ENCODE data around the gene ATOH8.

Gene ATOH8

GRCh38 chr2:85793584-85793983 is 39.8 kb downstream of the ATOH8 start:
- H4K20me1 ChIP-seq (ENCODE audit: control insufficient read depth, insufficient read depth, low read depth, low read length), result no peaks in the 10 kb centered on the region
- H3K4me2 ChIP-seq (ENCODE audit: low read length), result no peak overlapping the region
- no peaks in the 10 kb centered on the region for H3K4me1 ChIP-seq (ENCODE audit: control insufficient read depth, low read length)
- TF ChIP-seq CTCF (IDR thresholded peaks at IDR 0.05; ENCODE audit: low read depth, low read length, poor library complexity, severe bottlenecking) (no peak), EZH2phosphoT487 (IDR thresholded peaks at IDR 0.05; ENCODE audit: borderline replicate concordance, low read length) (no peak)
- no peaks in the 10 kb centered on the region for H3K9me3 ChIP-seq (ENCODE audit: control insufficient read depth, insufficient read depth, low read length)
- no peaks in the 10 kb centered on the region for H3K79me2 ChIP-seq (ENCODE audit: control insufficient read depth, low read length)
- no peak overlapping the region for H3K4me3 ChIP-seq (ENCODE audit: low read length)
- H3K27ac ChIP-seq (ENCODE audit: low read depth, low read length), result no peak overlapping the region
- H3K36me3 ChIP-seq (ENCODE audit: control insufficient read depth, low read length), result no peaks in the 10 kb centered on the region
- no peaks in the 10 kb centered on the region for H3K9me2 ChIP-seq (replicated peaks; ENCODE audit: control insufficient read depth, low read length)
- H3K27me3 ChIP-seq (ENCODE audit: control insufficient read depth, low read length), result peaks cover 3% of the 10 kb centered on the region; the same call in 1 of the 2 replicates
- H3F3A ChIP-seq (ENCODE audit: control insufficient read depth, insufficient read depth), result no peaks in the 10 kb centered on the region

GRCh38 chr2:85794038-85794441 is 40.2 kb downstream of the ATOH8 start:
- no peaks in the 10 kb centered on the region for H3F3A ChIP-seq (ENCODE audit: control insufficient read depth, insufficient read depth)
- H3K27ac ChIP-seq (ENCODE audit: low read depth, low read length), result no peak overlapping the region
- H4K20me1 ChIP-seq (ENCODE audit: control insufficient read depth, insufficient read depth, low read depth, low read length), result no peaks in the 10 kb centered on the region
- H3K4me3 ChIP-seq (ENCODE audit: low read length), result no peak overlapping the region
- no peaks in the 10 kb centered on the region for H3K9me3 ChIP-seq (ENCODE audit: control insufficient read depth, insufficient read depth, low read length)
- TF ChIP-seq CTCF (IDR thresholded peaks at IDR 0.05; ENCODE audit: low read depth, low read length, poor library complexity, severe bottlenecking) (no peak), EZH2phosphoT487 (IDR thresholded peaks at IDR 0.05; ENCODE audit: borderline replicate concordance, low read length) (no peak)
- H3K4me1 ChIP-seq (ENCODE audit: control insufficient read depth, low read length), result no peaks in the 10 kb centered on the region
- H3K27me3 ChIP-seq (ENCODE audit: control insufficient read depth, low read length), result peaks cover 6% of the 10 kb centered on the region; the same call in 1 of the 2 replicates
- no peaks in the 10 kb centered on the region for H3K79me2 ChIP-seq (ENCODE audit: control insufficient read depth, low read length)
- H3K36me3 ChIP-seq (ENCODE audit: control insufficient read depth, low read length), result no peaks in the 10 kb centered on the region
- H3K4me2 ChIP-seq (ENCODE audit: low read length), result no peak overlapping the region
- H3K9me2 ChIP-seq (replicated peaks; ENCODE audit: control insufficient read depth, low read length), result no peaks in the 10 kb centered on the region

- Histone ChIP-seq H3F3A (ENCODE audit: control insufficient read depth, insufficient read depth) (no peaks in the 10 kb centered on the region), H4K20me1 (ENCODE audit: control insufficient read depth, insufficient read depth, low read depth, low read length) (no peaks in the 10 kb centered on the region), H3K79me2 (ENCODE audit: control insufficient read depth, low read length) (no peaks in the 10 kb centered on the region), H3K9me3 (ENCODE audit: control insufficient read depth, insufficient read depth, low read length) (no peaks in the 10 kb centered on the region), H3K27ac (ENCODE audit: low read depth, low read length) (no peak overlapping the region), H3K4me3 (ENCODE audit: low read length) (no peak overlapping the region), H3K9me2 (replicated peaks; ENCODE audit: control insufficient read depth, low read length) (no peaks in the 10 kb centered on the region), H3K36me3 (ENCODE audit: control insufficient read depth, low read length) (no peaks in the 10 kb centered on the region), H3K4me1 (ENCODE audit: control insufficient read depth, low read length) (no peaks in the 10 kb centered on the region), H3K4me2 (ENCODE audit: low read length) (no peak overlapping the region), H3K27me3 (ENCODE audit: control insufficient read depth, low read length) (peaks cover 11% of the 10 kb centered on the region; the same call in 1 of the 2 replicates)
- no peak for TF ChIP-seq CTCF (IDR thresholded peaks at IDR 0.05; ENCODE audit: low read depth, low read length, poor library complexity, severe bottlenecking)
- no peak for TF ChIP-seq EZH2phosphoT487 (IDR thresholded peaks at IDR 0.05; ENCODE audit: borderline replicate concordance, low read length)
These were observed 40.8 kb downstream of the ATOH8 start for GRCh38 chr2:85794491-85795121.

Data from DOHH2 (cell line).